IMR-90 (cell line): ENCODE data around the gene LRCH3. TPM values are rescaled to one million over a fixed set of nuclear protein-coding genes. Genes with fewer than 3 reads are reported as not detected.
A peak's percentile ranks its signal among the peaks of the same experiment; 100 is the strongest.

ENCODE experiments used
- ATAC-seq: fragments of 200-7000 bp; cut with Tn5 transposase; 2 replicates; pipeline ENCODE4 v1.9.1; 2020; ENCODE audit warnings: low read depth, mild to moderate bottlenecking, moderate library complexity
- BruUV-seq: library from RNA; stranded (reverse); fragments of 400-500 nt; replicated peaks from 2 replicates; lab custom pipeline; 2021; lab: Mats Ljungman, UMichigan
- CTCF ChIA-PET: fragments of 300-600 bp; formaldehyde crosslinking; extraction: SDS; loops from one replicate; lab custom pipeline; 2021; ENCODE audit warnings: antibody characterized with exemption; lab: Yijun Ruan, JAX
- POLR2A ChIA-PET: fragments of 300-600 bp; sonication (Branson Sonifier 250); formaldehyde crosslinking; loops from one replicate; lab custom pipeline; 2022; ENCODE audit warnings: antibody characterized with exemption; ENCODE audit not compliant: unreplicated experiment; lab: Charles Lee
- DNase-seq: peaks from one replicate; pipeline ENCODE4 v3.0.0; 2013
- H2AFZ ChIP-seq: replicated peaks from 2 replicates; pipeline ENCODE3; 2013; ENCODE audit warnings: low read length, mild to moderate bottlenecking; ENCODE audit not compliant: poor library complexity
- H2AK5ac ChIP-seq: 2 replicates; pipeline ENCODE4 v1.6.1; 2013; ENCODE audit warnings: low read depth, low read length, inconsistent platforms
- H2AK9ac ChIP-seq: replicated peaks from 2 replicates; pipeline ENCODE3; 2013; ENCODE audit warnings: mild to moderate bottlenecking, low read depth, low read length, moderate library complexity; ENCODE audit not compliant: poor library complexity
- H2BK120ac ChIP-seq: 2 replicates; pipeline ENCODE4 v1.6.1; 2013; ENCODE audit warnings: low read depth, low read length, inconsistent platforms
- H2BK15ac ChIP-seq: 3 replicates; pipeline ENCODE4 v1.6.1; 2013; ENCODE audit warnings: low read depth, low read length, inconsistent platforms
- H2BK20ac ChIP-seq: 2 replicates; pipeline ENCODE4 v1.6.1; 2013; ENCODE audit warnings: low read depth, mild to moderate bottlenecking, inconsistent platforms, low read length, moderate library complexity
- H2BK5ac ChIP-seq: 2 replicates; pipeline ENCODE4 v1.6.1; 2013; ENCODE audit warnings: mild to moderate bottlenecking, low read depth, low read length, inconsistent platforms; ENCODE audit not compliant: poor library complexity, severe bottlenecking
- H3K14ac ChIP-seq: replicated peaks from 2 replicates; pipeline ENCODE4 v1.6.1; 2013; ENCODE audit warnings: low read depth, low read length, inconsistent platforms
- H3K18ac ChIP-seq: 2 replicates; pipeline ENCODE4 v1.6.1; 2013; ENCODE audit warnings: low read depth, low read length, control low read depth
- H3K23ac ChIP-seq: 2 replicates; pipeline ENCODE4 v1.6.1; 2013; ENCODE audit warnings: low read depth, low read length, inconsistent platforms
- H3K27ac ChIP-seq: 2 replicates; pipeline ENCODE4 v1.5.1; 2013; ENCODE audit warnings: mild to moderate bottlenecking, control low read depth, low read length; ENCODE audit not compliant: insufficient read depth
- H3K27me3 ChIP-seq: 2 replicates; pipeline ENCODE4 v1.6.1; 2013; ENCODE audit warnings: low read length; ENCODE audit not compliant: control insufficient read depth, insufficient read depth
- H3K36me3 ChIP-seq: 2 replicates; pipeline ENCODE4 v1.6.1; 2013; ENCODE audit warnings: low read length, mixed read lengths; ENCODE audit not compliant: control insufficient read depth, insufficient read depth
- H3K4ac ChIP-seq: 2 replicates; pipeline ENCODE4 v1.6.1; 2013; ENCODE audit warnings: low read depth, low read length, inconsistent platforms
- H3K4me1 ChIP-seq: 2 replicates; pipeline ENCODE4 v1.6.1; 2013; ENCODE audit warnings: low read length, mixed read lengths; ENCODE audit not compliant: control insufficient read depth, insufficient read depth
- H3K4me2 ChIP-seq: 2 replicates; pipeline ENCODE4 v1.6.1; 2013; ENCODE audit warnings: low read depth, mild to moderate bottlenecking, control low read depth, low read length, moderate library complexity
- H3K4me3 ChIP-seq: 2 replicates; pipeline ENCODE4 v1.5.1; 2013; ENCODE audit warnings: low read depth, mild to moderate bottlenecking, control low read depth, low read length, moderate library complexity; ENCODE audit not compliant: insufficient read depth
- H3K56ac ChIP-seq: 2 replicates; pipeline ENCODE4 v1.6.1; 2013; ENCODE audit warnings: low read length, inconsistent platforms; ENCODE audit not compliant: insufficient read depth; ENCODE audit errors: extremely low read depth
- H3K79me1 ChIP-seq, 2 experiments: 2 replicates each; pipeline ENCODE4 v1.6.1; 2013; ENCODE audit warnings: low read length in 2 of 2, inconsistent platforms in 1 of 2, low read depth in 1 of 2
- H3K9ac ChIP-seq: 2 replicates; pipeline ENCODE4 v1.6.1; 2013; ENCODE audit warnings: low read depth, low read length, control low read depth
- H3K9me1 ChIP-seq: 2 replicates; pipeline ENCODE4 v1.6.1; 2013; ENCODE audit warnings: low read length, inconsistent platforms; ENCODE audit not compliant: insufficient read depth
- H3K9me3 ChIP-seq: 2 replicates; pipeline ENCODE4 v1.6.1; 2013; ENCODE audit warnings: low read length; ENCODE audit not compliant: control insufficient read depth, insufficient read depth
- H4K20me1 ChIP-seq: 2 replicates; pipeline ENCODE4 v1.6.1; 2013; ENCODE audit warnings: low read length, inconsistent platforms; ENCODE audit not compliant: insufficient read depth
- H4K5ac ChIP-seq: 2 replicates; pipeline ENCODE4 v1.6.1; 2013; ENCODE audit warnings: mild to moderate bottlenecking, low read depth, low read length, control low read depth
- H4K8ac ChIP-seq, 2 experiments: 2 replicates each; pipeline ENCODE4 v1.6.1; 2013; ENCODE audit warnings: low read depth in 2 of 2, low read length in 2 of 2, control low read depth in 1 of 2, inconsistent platforms in 1 of 2
- H4K91ac ChIP-seq: 2 replicates; pipeline ENCODE4 v1.6.1; 2013; ENCODE audit warnings: low read depth, low read length, inconsistent platforms; ENCODE audit not compliant: insufficient read depth
- FOS ChIP-seq: fragments of 150-350 bp; IDR thresholded peaks from 2 replicates; pipeline ENCODE4 v1.6.1; 2016; ENCODE audit warnings: low read depth, low read length
- POLR2A ChIP-seq: IDR thresholded peaks from 2 replicates; pipeline ENCODE4 v1.6.1; 2012; ENCODE audit warnings: mild to moderate bottlenecking, low read depth, low read length
- WGBS, 2 experiments: methylation state at CpG; one replicate each; pipeline versions ENCODE4 v1.1.5 to v1.1.7; 2013; ENCODE audit warnings: missing lambda C conversion rate in 2 of 2; ENCODE audit not compliant: insufficient read length in 1 of 2; ENCODE audit errors: extremely low coverage in 2 of 2; 5-methylcytosine and 5-hydroxymethylcytosine counted together
- dilution Hi-C: fragments of 300-500 bp; cut with HindIII; formaldehyde crosslinking; loops from one replicate; pipeline ENCODE4 v1.14.3; 2018; ENCODE audit warnings: low sequenced_read_pairs; ENCODE audit not compliant: unreplicated experiment
- in situ Hi-C: fragments of 300-500 bp; cut with MboI; formaldehyde crosslinking; loops from 3 replicates; pipeline ENCODE4 v1.14.3; 2019; ENCODE audit warnings: low sequenced_read_pairs, inconsistent platforms, mixed read lengths
- intact Hi-C: fragments of 100-400 bp; cut with micrococcal nuclease; formaldehyde crosslinking; loops from 2 replicates; pipeline ENCODE4 v1.10.0; 2022
- polyA plus RNA-seq, 3 experiments: library from polyadenylated mRNA; depleted of rRNA; stranded (reverse); fragments of >200 nt; gene quantifications; 2 replicates each; pipeline ENCODE4 v1.2.3, GENCODE V29; 2012; ENCODE audit warnings: low replicate concordance in 1 of 3
- total RNA-seq: library from RNA; depleted of rRNA; stranded (reverse); fragments of >200 nt; gene quantifications from 2 replicates; pipeline ENCODE4 v1.2.3, GENCODE V29; 2012

Gene LRCH3
- total and polyA plus RNA-seq, 2 of the 4 experiments (the other 2 are of a cell fraction) = 28.5 to 40.5 TPM

- in situ Hi-C loops = no loop called here
- H3K4me2 ChIP-seq = peak overlapping the region; percentile 10; the same call in 1 of the 2 replicates
- no peak overlapping the region for H2BK20ac ChIP-seq
- no peak overlapping the region for H3K23ac ChIP-seq
- intact Hi-C loops = no loop called here
- H4K91ac ChIP-seq = no peak overlapping the region
- no peak overlapping the region for H4K5ac ChIP-seq
- no peak overlapping the region for H2BK5ac ChIP-seq
- dilution Hi-C loops = no loop called here
- H2AFZ ChIP-seq = no peak overlapping the region
- no peak overlapping the region for H3K4me3 ChIP-seq
- peaks cover 19% of the 10 kb centered on the region for H3K4me1 ChIP-seq
- ATAC-seq (no peak), DNase-seq (no peak)
- ChIA-PET CTCF (no interaction called here), POLR2A (no interaction called here)
- peak overlapping the region; percentile 63; the same call in 1 of the 2 replicates for H3K14ac ChIP-seq
- H4K20me1 ChIP-seq = peaks cover 52% of the 10 kb centered on the region
- H3K9me1 ChIP-seq = peaks cover 8% of the 10 kb centered on the region
- TF ChIP-seq FOS = 0 out of 2 replicates have a peak, but pooled peaks have one; percentile 5
- TF ChIP-seq POLR2A = no peak
- peak overlapping the region; percentile 42; the same call in 1 of the 2 replicates for H3K27ac ChIP-seq
- H2AK5ac ChIP-seq = no peak overlapping the region
- no peaks in the 10 kb centered on the region for H3K36me3 ChIP-seq
- no peak overlapping the region for H2BK15ac ChIP-seq
- no peak overlapping the region for H3K56ac ChIP-seq
- H3K9ac ChIP-seq = no peak overlapping the region; the same call in 1 of the 2 replicates
- H2BK120ac ChIP-seq = no peak overlapping the region
- H3K79me1 ChIP-seq = peaks cover 21 to 53% of the 10 kb centered on the region in 2 experiments
- no peaks in the 10 kb centered on the region for H3K9me3 ChIP-seq
- no peak overlapping the region for H2AK9ac ChIP-seq
- no peak overlapping the region for H3K4ac ChIP-seq
- WGBS, 2 experiments = no CpG with 5 or more reads among the region's 6 CpGs
- no peak overlapping the region for H3K18ac ChIP-seq
- BruUV-seq = no TSS peak
- H4K8ac ChIP-seq = no peak overlapping the region
- H3K27me3 ChIP-seq = no peaks in the 10 kb centered on the region
Observed at GRCh38 chr3:197810901-197811300, 19.8 kb downstream of the LRCH3 start.
